ENCODE measurements around the gene PRKAA1.
A peak's percentile ranks its signal among the peaks of the same experiment; 100 is the strongest.

Gene PRKAA1

DNA sequence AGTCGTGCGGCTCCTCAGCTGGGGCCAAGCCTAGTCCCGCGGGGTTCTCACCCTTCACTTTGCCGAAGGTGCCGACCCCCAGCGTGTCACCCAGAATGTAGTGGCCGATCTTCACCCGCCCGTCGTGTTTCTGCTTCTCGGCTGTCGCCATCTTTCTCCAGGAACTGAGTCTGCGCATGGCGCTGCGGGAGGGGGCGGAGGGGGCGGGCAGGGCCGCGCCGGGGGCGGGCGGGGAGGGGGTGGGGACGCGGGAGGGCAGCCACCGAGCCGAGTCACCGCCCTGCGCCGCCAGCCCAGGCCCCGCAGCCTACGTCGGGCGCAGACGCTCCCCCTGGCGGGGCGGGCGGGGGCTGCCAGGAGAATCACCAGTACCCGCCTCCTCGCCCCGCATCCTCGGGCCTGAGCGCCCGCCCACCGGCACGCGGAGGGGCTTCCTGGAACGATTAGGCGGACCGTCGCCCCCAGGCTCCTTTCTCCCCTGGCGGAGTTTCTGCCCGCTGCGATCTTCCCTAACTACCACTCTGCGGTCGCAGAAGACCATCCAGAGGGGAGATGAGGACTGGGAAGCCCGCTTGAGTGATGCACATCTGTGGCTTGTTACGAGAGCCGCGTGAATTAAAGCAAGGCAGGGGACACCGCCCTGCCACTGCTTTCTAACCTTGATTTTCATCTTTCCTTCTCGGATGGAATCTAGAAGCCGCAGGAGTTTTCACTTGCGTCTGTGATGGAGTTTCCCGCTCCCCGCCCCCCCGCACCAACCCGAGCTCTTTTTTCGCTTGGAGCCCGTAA lies at the start of gene PRKAA1:
Gene PRKAA1, minus strand, starts transcription at position 363 of the 789 bp plus-strand sequence. Its CDS starts 185 bp downstream, at position 178.
- DNase-seq, result peak; percentile 96

DNA sequence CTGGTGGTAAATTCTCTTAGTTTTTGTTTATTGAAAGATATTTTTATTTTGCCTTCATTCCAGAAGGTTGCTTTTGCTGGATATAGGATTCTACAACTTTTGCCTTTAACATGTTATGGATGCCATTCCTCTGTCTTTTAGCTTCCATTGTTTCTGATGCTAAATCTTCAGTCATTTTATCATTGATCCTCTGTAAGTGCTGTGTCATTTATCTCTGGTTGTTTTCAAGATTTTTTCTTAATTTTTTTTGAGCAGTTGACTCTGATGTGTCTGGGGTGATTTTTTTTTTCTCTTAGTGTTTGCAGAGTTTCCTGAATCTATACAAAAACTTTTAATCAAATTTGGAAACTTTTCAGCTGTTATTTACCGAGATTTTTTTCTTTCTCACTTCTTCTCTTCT lies 49.4 kb upstream of the PRKAA1 start:
- DNase-seq, result no peak

DNA sequence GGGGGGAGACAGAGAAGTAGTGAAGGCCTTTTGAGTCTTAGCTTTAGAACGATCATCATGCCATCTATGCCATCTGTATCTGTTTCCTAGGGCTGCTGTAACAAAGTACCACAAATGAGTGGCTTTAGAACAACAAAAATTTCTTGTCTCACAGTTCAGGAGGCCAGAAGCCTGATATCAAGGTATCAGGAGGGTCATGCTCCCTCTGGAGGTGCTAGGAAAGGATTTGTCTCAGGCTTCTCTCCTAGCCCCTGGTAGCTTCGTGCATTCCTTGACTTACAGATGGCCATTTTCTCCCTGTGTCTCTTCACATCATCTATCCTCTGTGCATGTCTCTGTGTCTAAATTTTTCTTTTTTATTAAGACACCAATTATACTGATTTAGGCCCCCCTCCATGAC lies 48.2 kb upstream of the PRKAA1 start:
- DNase-seq, result no peak

DNA sequence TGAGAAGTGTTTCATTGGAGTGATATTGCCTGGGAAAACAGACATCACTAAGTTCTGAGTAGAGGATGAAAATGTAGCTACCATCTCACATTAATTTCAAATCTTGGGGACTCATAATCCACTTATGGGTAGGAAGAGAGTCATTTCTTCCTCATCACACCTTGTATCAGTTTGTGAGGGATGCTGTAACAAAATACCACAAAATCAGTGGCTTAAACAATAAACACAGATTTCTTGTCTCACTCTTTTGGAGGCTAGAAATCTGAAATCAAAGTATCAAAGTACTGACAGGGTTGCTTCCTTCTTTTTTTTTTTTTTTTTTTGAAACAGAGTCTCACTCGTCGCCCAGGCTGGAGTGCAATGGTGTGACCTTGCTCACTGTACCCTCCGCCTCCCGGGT lies 46.4 kb upstream of the PRKAA1 start:
- no peak for DNase-seq

DNA sequence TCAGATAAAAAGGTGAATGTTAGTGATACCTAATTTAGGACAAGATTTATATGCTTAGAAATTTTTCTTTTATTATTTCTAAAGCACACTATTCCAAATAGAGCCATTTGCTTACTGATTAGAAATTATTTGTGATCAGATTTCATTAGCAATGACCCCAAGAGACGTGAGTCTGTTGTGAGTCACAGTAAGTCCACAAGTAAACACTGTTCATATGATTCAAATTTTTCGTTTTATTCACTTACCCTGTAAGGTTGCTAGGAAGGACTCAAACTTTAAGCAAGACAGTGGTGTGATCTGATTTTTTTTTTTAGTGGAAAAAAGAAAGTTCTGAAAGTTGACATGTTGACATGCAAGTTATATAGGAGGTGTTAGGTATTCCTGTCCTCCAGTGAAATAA lies 44.2 kb upstream of the PRKAA1 start:
- DNase-seq, result no peak

DNA sequence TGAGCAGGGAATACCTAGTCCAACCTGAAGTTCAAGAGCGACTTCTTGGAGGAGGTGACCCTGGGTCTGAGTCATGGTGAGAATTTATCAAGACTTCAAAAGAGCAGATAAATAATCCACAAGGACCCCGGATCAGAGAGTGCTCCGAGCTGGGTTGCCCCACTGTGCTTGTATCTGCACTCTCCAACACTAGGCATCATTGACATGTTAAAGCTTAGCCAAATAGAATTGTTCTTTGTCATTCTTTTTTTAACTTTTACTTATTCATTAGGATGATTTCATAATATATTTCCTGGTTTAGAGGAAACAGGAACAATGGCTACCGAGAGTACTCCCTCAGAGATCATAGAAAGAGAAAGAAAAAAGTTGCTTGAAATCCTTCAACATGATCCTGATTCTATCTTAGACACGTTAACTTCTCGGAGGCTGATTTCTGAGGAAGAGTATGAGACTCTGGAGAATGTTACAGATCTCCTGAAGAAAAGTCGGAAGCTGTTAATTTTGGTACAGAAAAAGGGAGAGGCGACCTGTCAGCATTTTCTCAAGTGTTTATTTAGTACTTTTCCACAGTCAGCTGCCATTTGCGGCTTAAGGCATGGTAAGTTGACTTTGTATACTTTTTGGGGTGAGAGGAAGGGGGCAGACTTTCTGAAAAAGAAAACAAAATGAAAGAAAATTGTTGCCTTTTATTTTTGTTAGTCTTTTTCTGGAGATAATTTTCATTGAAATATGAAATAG lies 43.1 kb upstream of the PRKAA1 start, which contains the start of gene CARD6:
Gene CARD6, plus strand, starts transcription at position 300 of the 738 bp plus-strand sequence. Its CDS starts 16 bp downstream, at position 316.
- peak; percentile 76 for DNase-seq

DNA sequence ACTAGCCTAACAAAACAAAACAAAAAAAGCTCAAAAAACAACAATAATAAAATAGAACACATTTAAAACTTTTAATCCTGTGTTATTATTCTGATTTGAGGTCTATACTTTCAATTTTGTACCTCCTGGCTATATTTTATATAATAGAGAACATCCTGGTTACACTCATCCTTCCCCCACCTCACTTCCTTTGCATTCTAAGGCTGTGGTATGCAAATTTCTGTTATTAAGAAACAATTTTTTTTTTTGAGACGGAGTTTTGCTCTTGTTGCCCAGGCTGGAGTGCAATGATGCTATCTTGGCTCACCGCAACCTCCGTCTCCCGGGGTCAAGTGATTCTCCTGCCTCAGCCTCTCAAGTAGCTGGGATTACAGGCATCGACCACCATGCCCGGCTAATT lies 39.9 kb upstream of the PRKAA1 start:
- no peak for DNase-seq

DNA sequence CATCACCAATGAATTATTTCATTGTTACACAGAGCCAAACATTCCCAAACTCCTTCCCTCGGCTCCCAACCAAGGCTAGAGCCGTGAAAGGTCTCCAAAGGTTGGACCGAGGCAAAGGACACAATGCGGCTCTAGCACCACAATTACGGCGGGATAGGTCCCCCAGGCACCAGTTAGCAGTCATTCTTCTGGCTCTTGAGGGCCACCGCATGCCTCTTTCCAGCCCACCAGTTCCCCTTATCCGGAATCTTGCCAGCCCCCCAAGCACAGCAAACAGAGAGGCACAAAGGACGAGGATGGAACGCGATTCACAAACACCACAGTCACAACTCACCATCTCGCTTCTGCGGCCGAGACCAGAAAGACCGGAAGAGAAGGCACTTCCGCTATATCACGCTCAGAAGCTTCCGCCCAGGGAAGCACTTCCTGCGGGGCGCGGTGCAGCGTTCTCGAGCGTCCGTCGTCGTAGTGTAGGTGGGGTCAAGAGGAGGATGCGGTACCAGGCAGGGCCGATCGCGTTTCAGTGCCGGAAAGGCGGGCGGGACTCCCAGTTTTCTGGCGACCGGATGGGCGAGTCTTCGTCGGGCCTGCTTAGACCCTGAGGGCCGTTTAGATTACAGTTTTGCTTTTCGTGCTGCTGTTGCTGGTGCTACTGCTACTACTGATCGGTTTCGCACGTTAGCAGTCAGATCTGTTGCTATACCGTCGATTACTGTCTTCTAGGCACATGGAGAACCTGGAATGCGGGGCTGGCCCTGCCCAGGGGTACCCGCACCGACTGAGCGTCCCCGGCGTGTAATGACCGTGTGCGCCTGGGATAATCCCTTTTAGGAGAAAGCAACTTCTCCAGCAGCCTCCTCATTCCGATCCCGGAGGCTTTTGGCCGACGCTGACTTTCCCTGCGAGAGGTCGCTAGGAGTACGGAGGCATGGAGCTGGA lies 36.9 kb upstream of the PRKAA1 start, which contains the start of gene RPL37:
Gene RPL37, minus strand, starts transcription at position 374 of the 939 bp plus-strand sequence. Its CDS starts 37 bp downstream, at position 337.
- DNase-seq, result peak; percentile 99

DNA sequence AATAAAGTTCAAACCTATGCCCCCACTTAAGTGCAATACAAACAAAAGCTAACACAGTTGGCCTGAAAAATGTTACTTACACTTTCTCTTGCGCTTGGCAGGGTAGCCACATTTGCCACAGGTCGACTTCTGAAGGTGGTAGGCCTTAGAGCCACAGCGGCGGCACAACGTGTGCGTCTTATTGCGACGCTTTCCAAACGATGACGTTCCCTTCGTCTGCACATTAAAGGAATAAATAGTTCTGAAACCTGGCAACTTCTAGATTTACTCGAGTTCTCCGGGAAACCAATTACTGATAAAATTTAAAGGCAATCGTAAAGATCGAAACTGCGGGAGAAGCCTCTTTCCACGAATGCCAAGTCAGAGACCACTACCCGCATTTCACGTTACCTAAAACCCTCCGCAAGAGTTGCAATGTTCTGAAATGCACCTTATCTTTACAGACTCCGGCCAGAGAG lies 36.2 kb upstream of the PRKAA1 start:
- DNase-seq, result peak; percentile 61

DNA sequence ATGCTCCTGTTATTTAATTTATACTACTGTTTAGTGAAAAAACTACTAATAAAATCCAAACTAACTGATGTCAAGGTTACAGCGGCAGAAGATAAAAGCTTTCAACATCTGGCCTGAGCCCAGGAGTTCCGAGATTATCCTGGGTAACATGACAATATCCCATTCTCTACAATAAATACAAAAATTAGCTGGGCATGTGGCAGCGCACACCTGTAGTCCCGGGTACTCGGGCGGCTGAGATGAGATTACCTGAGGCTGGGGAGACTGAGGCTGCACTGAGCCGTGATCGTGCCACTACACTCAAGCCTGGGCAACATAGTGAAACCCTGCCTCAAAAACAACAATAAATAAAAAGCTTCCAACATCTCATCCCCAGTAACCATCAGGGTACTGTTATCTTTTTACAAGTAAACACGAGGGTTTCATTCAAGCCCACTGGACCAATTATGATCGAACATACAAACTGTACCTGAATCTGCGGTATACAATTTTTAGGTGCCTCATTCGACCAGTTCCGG lies 35.6 kb upstream of the PRKAA1 start:
- no peak for DNase-seq

DNA sequence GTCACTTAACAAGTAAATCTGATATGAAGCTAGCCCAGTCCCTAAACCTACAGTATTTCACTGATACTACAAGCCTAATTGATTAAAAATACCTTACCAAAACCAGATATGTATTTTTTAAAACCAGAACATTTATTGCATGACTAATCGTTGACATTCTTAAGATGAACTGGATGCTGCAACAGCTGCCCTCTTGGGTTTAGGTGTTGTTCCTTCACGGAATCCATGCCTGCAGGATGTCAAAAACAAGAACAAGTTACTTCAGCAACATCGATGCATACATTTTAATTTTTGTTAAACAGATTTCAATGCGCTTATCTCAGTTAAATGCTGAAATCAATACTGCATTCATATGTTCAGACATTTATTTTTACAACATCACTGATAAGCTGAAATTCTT lies 34.2 kb upstream of the PRKAA1 start:
- DNase-seq, result no peak

DNA sequence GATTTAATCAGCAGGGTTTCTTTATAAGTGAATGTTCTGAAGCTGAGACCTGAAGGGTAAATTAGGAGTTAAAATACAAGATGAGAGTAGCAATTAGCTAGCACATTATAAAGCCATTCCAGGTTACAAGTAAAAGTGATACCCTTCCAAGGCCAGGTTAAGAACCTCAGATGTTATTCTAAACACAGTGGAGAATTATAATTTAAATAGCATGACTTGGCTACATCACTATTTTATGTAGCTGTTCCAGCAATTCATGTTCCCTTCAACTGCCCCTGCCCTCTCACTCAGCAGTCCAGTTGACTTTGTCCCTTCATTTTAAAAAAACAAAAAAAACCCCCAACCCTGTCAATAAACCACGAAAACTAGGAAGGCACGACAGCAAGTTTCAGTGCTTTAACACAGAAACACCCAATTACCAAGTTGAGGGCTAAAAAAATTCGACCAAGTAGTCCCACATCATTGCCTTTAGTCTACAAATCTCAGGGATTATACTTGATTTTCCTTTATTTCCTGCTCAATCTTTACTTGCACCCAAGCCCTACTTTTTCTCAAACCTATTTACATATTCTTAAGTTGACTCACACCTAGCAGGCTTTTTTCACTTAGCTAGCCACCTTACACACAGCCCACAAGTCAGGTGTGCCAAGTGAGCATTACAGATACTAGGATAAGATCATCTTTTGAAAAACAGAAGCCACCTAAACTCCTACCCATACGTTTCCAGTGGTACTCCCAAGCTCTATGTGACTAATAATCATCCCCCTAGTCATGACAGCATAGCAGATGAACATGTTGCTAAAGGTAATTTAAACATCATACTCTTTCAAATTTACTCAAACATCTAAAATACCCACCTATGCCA lies 33.4 kb upstream of the PRKAA1 start:
- no peak for DNase-seq

DNA sequence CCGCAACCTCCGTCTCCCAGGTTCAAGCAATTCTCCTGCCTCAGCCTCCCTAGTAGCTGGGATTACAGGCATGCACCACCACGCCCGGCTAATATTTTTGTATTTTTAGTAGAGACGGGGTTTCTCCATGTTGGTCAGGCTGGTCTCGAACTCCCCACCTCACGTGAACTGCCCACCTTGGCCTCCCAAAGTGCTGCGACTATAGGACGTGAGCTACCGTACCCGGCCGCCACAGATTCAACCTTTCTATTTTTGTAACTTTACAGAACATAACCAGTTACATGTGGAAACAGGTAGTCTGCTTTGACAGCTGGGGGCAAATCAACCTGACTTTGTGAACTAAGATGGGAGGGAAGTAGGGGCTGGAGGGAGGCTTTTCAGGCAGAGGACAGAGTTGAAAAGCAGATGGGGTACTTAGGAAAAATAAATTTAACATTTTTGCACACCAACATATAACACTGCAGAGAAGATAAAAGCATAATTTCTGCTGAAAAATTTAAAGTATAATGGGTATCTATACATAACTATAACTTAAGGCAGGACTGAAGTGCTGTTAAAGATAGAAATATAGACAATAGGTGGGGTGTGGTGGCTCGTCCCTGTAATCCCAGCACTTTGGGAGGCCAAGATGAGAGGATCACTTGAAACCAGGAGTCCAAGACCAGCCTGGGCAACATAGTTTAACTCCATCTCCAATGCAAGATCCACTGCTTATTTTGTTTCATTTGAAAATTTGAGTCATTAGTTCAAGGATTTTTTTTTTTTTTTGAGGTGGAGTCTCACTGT lies 31.8 kb upstream of the PRKAA1 start:
- DNase-seq, result no peak

DNA sequence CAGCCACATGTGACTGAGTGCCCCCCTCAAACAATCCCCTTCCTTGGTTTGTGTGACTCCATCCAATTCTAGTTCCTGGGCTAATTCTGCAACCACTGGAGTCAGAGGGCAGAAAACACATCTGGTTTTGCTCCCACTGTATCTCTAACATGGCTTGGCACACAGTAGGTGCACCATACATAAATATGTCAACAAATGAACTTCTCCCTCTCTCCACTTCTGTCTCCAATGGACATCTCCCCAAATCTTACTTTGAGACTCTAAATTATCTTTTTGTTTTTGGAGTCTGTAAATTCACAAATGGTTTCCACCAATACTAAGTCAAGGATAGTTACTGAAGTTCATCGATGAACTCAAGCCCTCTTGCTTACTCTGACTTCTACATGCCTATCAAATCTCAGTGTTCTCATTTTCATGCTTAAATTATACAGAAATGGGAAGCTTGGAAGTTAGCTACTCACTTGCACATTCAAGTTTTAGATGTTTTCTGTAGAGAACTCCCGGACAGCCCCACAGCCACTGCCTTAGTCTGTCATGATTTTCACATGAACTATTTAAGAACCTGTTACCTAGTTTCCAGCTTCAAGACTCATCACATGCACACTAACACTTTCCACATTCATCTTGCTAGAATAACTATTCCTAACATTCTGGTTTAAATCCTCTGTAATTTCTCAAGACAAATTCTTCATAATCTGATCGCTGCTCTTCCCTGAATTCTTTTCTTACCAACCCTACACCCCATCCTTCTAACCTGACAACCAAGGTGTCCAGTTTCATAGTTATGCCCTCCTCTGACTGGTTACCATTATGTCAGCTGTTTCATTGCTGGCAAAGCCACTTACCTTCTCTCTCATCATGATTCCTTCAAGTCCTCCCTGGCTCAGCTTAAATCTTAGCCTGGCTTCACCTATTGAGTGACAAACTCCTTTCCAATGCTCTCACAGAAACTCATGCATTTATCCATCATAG lies 30.8 kb upstream of the PRKAA1 start:
- no peak for DNase-seq

DNA sequence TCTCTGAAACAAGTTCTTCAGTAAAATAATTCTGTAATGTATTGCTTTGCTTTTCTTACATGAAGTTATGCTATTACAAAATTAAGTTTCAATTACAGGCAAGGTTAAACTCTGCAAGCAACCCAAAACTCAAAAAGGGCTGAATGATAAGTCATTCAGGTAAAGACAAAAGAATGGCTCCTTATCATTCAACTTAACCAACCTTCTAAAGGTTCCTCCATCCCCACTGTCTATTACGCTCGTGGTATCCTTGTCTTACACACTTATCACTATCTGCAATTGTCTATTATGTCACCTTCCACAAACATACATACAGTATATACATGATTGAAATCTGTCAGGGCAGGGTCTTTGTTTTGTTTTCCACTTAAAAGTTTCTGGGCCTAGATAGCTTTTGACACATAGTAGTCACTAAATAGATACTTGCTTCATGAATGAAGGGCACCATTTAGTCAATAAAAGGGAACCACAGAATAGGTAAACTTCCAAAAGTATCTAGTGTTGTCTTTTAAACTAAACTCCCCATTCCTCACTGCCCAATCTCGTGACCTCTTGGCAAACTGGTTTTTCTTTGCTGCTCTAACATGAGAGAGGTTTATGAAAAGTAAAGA lies 30.0 kb upstream of the PRKAA1 start:
- peak; percentile 28 for DNase-seq

DNA sequence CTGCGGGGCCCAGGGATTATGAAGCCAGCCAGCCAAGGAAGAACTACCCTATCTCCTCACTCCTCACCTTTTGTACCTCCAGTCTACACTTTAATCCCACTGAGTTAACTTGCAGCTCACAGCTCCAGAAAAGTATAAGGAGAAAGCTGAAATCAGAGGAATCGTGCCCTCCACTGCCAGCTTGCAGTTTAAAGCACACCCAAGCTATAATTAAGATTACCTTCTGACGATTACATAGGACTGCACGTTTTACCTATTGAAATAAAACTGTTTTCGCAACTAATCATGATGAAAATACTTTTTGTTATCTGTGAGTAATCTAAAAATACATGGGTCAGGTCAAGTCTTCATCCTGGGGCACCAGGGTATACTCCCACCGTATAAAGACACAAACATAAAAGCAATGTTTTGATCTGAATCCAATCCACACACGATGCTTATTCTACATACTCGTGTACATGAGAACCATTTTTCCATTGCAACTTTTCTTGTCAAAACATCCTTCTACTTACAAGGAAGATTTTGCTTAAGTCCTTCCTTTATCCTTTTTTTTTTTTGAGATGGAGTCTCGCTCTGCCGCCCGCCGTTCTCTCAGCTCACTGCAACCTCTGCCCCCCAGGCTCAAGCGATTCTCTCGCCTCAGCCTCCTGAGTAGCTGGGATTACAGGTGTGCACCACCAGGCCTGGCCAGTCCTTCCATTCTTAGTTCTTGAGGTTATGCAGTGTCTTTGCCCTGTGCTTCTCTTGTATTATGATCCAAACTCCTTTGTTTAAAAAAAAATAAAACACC lies 29.2 kb upstream of the PRKAA1 start:
- no peak for DNase-seq

DNA sequence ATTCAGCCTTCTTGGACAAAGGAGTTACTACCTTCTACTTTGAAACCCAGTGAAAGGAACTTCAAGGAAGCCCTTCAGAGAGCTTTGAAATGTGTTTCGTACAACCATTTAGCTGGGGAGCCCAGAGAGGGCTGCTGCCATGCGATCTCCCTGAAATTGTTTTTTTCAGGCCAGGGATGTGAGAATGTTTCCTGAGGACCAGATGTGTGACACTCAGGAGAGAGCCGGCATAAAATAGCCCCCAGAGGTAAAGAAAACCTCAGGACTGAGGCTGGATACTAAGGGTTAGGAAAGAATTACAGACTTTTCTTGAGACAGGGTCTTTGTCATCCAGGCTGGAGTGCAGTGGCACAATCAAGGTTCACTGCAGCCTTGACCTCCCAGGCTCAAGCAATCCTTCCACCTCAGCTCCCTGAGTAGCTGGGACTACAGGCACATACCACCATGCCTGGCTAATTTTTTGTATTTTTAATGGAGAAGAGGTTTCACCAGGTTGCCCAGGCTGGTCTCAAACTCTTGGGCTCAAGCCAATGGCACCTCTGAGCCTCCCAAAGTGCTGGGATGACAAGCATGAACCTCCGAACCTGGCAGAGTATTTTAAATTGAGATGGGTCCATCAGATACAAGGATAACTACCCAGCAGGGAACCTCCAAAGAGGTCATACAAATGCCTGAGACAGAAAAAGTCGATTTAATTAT lies 28.5 kb upstream of the PRKAA1 start:
- no peak for DNase-seq
